ENCODE results near the gene GRAMD4. TPM values are rescaled to one million over a fixed set of nuclear protein-coding genes. Genes with fewer than 3 reads are reported as not detected.

GRAMD4 gene
- total RNA-seq, 4 donors from 2014 or later: 16.7 to 106 (median 53.3) TPM

DNA sequence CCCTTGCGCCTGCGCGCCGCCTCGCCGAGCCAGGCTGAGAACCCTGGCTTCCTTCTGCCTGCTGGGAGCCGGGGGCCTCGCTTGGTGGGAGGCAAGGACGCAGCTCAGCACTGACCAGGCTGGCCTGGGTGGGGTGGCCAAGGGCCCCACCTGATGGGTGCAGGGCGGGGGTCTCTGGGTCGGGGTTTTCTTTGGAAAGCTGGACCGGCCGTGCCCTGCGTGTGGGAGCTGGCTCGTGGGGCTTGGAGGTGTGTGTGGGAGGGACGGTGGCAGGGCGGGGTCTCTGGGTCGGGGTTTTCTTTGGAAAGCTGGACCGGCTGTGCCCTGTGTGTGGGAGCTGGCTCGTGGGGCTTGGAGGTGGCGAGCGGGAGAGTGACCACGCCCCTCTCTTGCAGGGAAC lies 6.2 kb downstream of the GRAMD4 start:
- Histone ChIP-seq H3K9me3 (no peaks in the 10 kb centered on the region), H3K27me3 (no peaks in the 10 kb centered on the region), H3K36me3 (no peaks in the 10 kb centered on the region), H3K27ac (no peak overlapping the region), H3K4me3 (no peak overlapping the region), H3K4me1 (no peaks in the 10 kb centered on the region)
- TF ChIP-seq POLR2A (IDR thresholded peaks at IDR 0.05): no peak
- TF ChIP-seq, protein P1, sequence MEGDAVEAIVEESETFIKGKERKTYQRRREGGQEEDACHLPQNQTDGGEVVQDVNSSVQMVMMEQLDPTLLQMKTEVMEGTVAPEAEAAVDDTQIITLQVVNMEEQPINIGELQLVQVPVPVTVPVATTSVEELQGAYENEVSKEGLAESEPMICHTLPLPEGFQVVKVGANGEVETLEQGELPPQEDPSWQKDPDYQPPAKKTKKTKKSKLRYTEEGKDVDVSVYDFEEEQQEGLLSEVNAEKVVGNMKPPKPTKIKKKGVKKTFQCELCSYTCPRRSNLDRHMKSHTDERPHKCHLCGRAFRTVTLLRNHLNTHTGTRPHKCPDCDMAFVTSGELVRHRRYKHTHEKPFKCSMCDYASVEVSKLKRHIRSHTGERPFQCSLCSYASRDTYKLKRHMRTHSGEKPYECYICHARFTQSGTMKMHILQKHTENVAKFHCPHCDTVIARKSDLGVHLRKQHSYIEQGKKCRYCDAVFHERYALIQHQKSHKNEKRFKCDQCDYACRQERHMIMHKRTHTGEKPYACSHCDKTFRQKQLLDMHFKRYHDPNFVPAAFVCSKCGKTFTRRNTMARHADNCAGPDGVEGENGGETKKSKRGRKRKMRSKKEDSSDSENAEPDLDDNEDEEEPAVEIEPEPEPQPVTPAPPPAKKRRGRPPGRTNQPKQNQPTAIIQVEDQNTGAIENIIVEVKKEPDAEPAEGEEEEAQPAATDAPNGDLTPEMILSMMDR (IDR thresholded peaks at IDR 0.05 in 4 of 5, conservative IDR thresholded peaks at IDR 0.05 in 1 of 5): no peak
- intact Hi-C loops (cut with DNase I; ENCODE audit: low total_unique reads): no loop called here
- in situ Hi-C loops (cut with MboI; ENCODE audit: low sequenced_read_pairs in 4 of 4): no loop called here
- ATAC-seq (no peak), DNase-seq (no peak)

DNA sequence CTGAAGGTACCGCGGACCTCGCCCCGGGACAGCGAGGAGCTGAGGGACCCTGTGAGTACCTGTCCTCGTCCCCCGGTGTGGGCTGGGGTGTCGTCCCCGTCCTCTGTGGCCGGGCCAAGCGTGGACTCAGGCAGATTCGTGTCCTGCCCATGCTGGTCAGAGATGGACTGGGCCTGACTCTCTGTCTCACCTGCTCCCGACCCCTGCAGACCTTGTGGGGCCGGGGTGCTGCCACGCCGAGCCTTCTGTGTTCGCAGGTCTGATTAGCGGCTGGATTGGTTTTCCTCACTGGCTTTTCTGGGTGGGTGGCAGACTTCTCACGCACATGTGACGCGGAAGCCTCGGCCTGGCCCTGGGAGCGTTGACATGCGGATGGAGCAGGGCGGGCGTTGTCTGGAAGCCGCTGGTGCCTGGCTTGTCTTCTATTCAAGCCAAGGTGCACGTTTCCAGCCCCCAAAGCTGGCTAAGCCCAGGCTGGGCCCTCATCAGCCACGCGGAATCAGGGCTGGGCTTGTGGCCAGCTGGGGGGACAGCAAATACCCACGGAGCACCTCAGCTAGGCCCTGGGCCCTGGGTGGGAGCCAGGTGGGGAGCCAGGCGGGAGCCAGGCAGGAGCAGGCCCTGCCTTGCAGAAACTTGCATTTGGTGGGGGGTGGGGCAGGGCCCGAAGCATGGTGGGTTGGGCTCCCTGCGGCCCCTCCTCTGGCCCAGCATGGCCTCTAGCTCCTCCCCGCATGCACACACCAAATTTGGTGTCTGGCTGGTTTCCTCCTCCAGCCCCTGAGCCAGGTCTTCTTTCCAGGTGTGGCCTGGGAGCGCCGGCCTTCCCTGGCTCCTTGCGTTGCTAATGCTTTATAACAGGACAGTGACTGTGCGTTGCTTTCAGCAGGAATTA lies 7.0 kb downstream of the GRAMD4 start:
- intact Hi-C loops (cut with DNase I; ENCODE audit: low total_unique reads): no loop called here
- in situ Hi-C loops (cut with MboI; ENCODE audit: low sequenced_read_pairs in 4 of 4): no loop called here
- no peaks in the 10 kb centered on the region for H3K9me3 ChIP-seq
- H3K27me3 ChIP-seq: no peaks in the 10 kb centered on the region
- DNase-seq: no peak
- H3K4me1 ChIP-seq: no peaks in the 10 kb centered on the region
- no peak for ATAC-seq
- TF ChIP-seq, protein P1 (IDR thresholded peaks at IDR 0.05 in 4 of 5, conservative IDR thresholded peaks at IDR 0.05 in 1 of 5): no peak
- no peak for TF ChIP-seq POLR2A (IDR thresholded peaks at IDR 0.05)
- no peak overlapping the region for H3K27ac ChIP-seq
- no peak overlapping the region for H3K4me3 ChIP-seq
- no peaks in the 10 kb centered on the region for H3K36me3 ChIP-seq

DNA sequence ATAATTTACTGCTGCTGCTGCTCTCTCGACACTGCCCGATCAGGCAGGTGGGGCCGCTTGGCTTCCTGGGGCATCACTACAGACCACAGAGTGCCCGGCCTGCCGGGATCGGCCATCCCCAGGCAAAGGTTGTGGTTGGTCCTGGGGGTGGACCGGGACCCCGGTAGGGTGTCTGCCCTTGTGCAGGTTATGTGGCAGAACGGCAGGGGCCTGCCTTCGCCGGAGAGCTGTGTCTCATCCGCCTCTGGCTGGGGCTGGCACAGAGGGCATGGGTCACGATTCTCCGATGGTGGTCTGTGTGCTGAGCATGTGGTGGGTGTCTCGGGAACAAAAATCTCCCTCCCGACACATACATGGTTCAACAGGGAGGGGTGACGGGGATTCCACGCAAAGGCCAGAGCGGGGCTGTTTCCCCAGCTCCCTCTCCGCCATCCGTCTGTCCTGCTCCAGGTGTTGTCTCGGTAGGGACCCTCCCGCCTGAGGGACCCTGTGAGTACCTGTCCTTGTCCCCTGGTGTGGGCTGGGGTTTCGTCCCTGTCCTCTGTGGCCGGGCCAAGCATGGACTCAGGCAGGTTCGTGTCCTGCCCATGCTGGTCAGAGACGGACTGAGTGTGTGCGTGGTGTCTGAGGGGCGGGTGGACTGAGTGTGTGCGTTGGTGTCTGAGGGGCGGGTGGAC lies 7.8 kb downstream of the GRAMD4 start:
- TF ChIP-seq, protein P1 (IDR thresholded peaks at IDR 0.05 in 4 of 5, conservative IDR thresholded peaks at IDR 0.05 in 1 of 5): no peak
- no peak for TF ChIP-seq POLR2A (IDR thresholded peaks at IDR 0.05)
- Histone ChIP-seq H3K9me3 (no peaks in the 10 kb centered on the region), H3K36me3 (no peaks in the 10 kb centered on the region), H3K27me3 (no peaks in the 10 kb centered on the region), H3K4me3 (no peak overlapping the region), H3K27ac (no peak overlapping the region), H3K4me1 (no peaks in the 10 kb centered on the region)
- in situ Hi-C loops (cut with MboI; ENCODE audit: low sequenced_read_pairs in 4 of 4) (no loop called here), intact Hi-C loops (cut with DNase I; ENCODE audit: low total_unique reads) (no loop called here)
- no peak for DNase-seq
- no peak for ATAC-seq

DNA sequence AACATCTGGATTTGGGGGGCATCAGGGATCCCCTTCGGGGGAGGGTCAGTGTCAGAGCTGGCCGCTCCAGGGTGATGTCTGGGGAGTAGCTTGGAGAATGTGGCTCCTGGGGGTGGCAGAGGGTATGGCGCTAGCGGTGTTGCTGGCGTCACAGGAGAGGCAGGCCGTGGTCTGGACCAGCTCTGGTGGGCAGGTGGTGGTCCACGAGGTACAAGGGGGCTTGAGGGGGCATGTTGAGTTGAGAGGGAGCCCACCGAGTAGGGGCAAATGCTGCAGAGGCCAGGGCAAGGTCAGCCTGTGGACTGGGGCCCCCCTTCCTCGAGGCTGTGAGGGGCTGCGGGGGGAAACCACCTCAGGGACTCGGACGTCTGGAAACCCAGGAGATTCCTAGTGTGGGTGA lies 8.6 kb downstream of the GRAMD4 start:
- no peak overlapping the region for H3K4me3 ChIP-seq
- H3K27me3 ChIP-seq: no peaks in the 10 kb centered on the region
- no peaks in the 10 kb centered on the region for H3K9me3 ChIP-seq
- no peak for DNase-seq
- H3K4me1 ChIP-seq: no peaks in the 10 kb centered on the region
- intact Hi-C loops (cut with DNase I; ENCODE audit: low total_unique reads) (no loop called here), in situ Hi-C loops (cut with MboI; ENCODE audit: low sequenced_read_pairs in 4 of 4) (no loop called here)
- TF ChIP-seq, protein P1 (IDR thresholded peaks at IDR 0.05 in 4 of 5, conservative IDR thresholded peaks at IDR 0.05 in 1 of 5): no peak
- no peak for TF ChIP-seq POLR2A (IDR thresholded peaks at IDR 0.05)
- no peaks in the 10 kb centered on the region for H3K36me3 ChIP-seq
- no peak for ATAC-seq
- no peak overlapping the region for H3K27ac ChIP-seq

Data from gastrocnemius medialis (tissue), 4 donors.